ENCODE results near the gene DMBT1. TPM values are rescaled to one million over a fixed set of nuclear protein-coding genes. Genes with fewer than 3 reads are reported as not detected.

The DMBT1 gene
- total and polyA plus RNA-seq, 4 donors, result 0.03 TPM; not detected in 3

GRCh38 chr10:122558452-122558851 lies 2.1 kb upstream of the DMBT1 start:
- TF ChIP-seq JUND (IDR thresholded peaks at IDR 0.05), result no peak
- no peak for TF ChIP-seq GABPA (IDR thresholded peaks at IDR 0.05 in 1 of 2, conservative IDR thresholded peaks at IDR 0.05 in 1 of 2)
- TF ChIP-seq FOXA2 (IDR thresholded peaks at IDR 0.05), result no peak
- no peak for TF ChIP-seq FOXA1 (IDR thresholded peaks at IDR 0.05)
- TF ChIP-seq HNF4A (conservative IDR thresholded peaks at IDR 0.05), result no peak
- TF ChIP-seq RAD21 (IDR thresholded peaks at IDR 0.05), result no peak
- TF ChIP-seq, protein P1, sequence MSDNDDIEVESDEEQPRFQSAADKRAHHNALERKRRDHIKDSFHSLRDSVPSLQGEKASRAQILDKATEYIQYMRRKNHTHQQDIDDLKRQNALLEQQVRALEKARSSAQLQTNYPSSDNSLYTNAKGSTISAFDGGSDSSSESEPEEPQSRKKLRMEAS (IDR thresholded peaks at IDR 0.05), result no peak
- TF ChIP-seq TAF1 (conservative IDR thresholded peaks at IDR 0.05), result no peak
- TF ChIP-seq, protein P2, sequence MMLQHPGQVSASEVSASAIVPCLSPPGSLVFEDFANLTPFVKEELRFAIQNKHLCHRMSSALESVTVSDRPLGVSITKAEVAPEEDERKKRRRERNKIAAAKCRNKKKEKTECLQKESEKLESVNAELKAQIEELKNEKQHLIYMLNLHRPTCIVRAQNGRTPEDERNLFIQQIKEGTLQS (IDR thresholded peaks at IDR 0.05), result no peak
- no peak for TF ChIP-seq NR2F2 (IDR thresholded peaks at IDR 0.05)
- no peak for TF ChIP-seq YY1 (IDR thresholded peaks at IDR 0.05)
- H3K27me3 ChIP-seq (ENCODE audit: control insufficient read depth in 4 of 4, insufficient read depth in 4 of 4, low read length in 3 of 4), result peaks cover 0 to 3% (median 0%) of the 10 kb centered on the region in 4 donors
- H3K27ac ChIP-seq (ENCODE audit: low read depth in 1 of 2, low read length in 2 of 2), result no peak overlapping the region
- H3K4me3 ChIP-seq (ENCODE audit: low read depth in 1 of 3, low read length in 3 of 3), result no peak overlapping the region
- H3K4me1 ChIP-seq (ENCODE audit: control insufficient read depth in 4 of 4, insufficient read depth in 4 of 4, low read length in 3 of 4), result no peaks in the 10 kb centered on the region
- WGBS, result 82% methylated on average over 5 of the region's 5 CpGs
- H3K9me3 ChIP-seq (ENCODE audit: control insufficient read depth in 4 of 4, low read length in 3 of 4), result no peaks in the 10 kb centered on the region
- H3K36me3 ChIP-seq (ENCODE audit: control insufficient read depth in 4 of 4, insufficient read depth in 3 of 4, low read depth in 1 of 4, low read length in 3 of 4), result no peaks in the 10 kb centered on the region
- no peak overlapping the region for H3K9ac ChIP-seq (ENCODE audit: low read depth in 1 of 2, low read length in 2 of 2)
- no peak for DNase-seq (ENCODE audit: low spot score)

DNA sequence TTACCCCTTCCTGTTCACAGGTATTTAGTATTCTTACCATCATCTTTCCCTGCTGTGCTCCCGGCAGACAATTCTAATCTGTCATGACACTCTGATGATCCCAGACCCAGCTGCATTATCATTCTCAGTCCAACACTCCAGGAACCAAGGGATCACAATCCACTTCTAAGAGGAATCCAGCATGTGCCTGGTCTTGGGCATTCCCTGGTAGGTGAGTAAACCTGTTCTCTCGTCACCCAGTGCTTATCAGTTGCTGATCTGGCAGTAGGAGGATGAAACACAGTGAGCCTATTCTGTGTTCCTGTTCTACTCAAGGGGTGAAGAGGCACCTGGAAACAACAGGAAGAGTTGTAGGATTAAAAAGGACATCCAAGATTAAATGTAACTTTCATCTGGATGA lies 1.3 kb upstream of the DMBT1 start:
- Histone ChIP-seq H3K9ac (ENCODE audit: low read depth in 1 of 2, low read length in 2 of 2) (no peak overlapping the region), H3K27ac (ENCODE audit: low read depth in 1 of 2, low read length in 2 of 2) (no peak overlapping the region), H3K4me3 (ENCODE audit: low read depth in 1 of 3, low read length in 3 of 3) (no peak overlapping the region), H3K4me1 (ENCODE audit: control insufficient read depth in 4 of 4, insufficient read depth in 4 of 4, low read length in 3 of 4) (no peaks in the 10 kb centered on the region), H3K27me3 (ENCODE audit: control insufficient read depth in 4 of 4, insufficient read depth in 4 of 4, low read length in 3 of 4) (peaks cover 0 to 3% (median 1%) of the 10 kb centered on the region in 4 donors), H3K9me3 (ENCODE audit: control insufficient read depth in 4 of 4, low read length in 3 of 4) (no peaks in the 10 kb centered on the region), H3K36me3 (ENCODE audit: control insufficient read depth in 4 of 4, insufficient read depth in 3 of 4, low read depth in 1 of 4, low read length in 3 of 4) (no peaks in the 10 kb centered on the region)
- TF ChIP-seq JUND (IDR thresholded peaks at IDR 0.05), result no peak
- TF ChIP-seq, protein P3, sequence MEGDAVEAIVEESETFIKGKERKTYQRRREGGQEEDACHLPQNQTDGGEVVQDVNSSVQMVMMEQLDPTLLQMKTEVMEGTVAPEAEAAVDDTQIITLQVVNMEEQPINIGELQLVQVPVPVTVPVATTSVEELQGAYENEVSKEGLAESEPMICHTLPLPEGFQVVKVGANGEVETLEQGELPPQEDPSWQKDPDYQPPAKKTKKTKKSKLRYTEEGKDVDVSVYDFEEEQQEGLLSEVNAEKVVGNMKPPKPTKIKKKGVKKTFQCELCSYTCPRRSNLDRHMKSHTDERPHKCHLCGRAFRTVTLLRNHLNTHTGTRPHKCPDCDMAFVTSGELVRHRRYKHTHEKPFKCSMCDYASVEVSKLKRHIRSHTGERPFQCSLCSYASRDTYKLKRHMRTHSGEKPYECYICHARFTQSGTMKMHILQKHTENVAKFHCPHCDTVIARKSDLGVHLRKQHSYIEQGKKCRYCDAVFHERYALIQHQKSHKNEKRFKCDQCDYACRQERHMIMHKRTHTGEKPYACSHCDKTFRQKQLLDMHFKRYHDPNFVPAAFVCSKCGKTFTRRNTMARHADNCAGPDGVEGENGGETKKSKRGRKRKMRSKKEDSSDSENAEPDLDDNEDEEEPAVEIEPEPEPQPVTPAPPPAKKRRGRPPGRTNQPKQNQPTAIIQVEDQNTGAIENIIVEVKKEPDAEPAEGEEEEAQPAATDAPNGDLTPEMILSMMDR (IDR thresholded peaks at IDR 0.05; ENCODE audit: low read depth, low read length, missing input control), result no peak
- TF ChIP-seq FOXA2 (IDR thresholded peaks at IDR 0.05), result no peak
- no peak for TF ChIP-seq EGR1 (IDR thresholded peaks at IDR 0.05; ENCODE audit: low read depth in 2 of 2)
- TF ChIP-seq RXRA (IDR thresholded peaks at IDR 0.05), result no peak
- TF ChIP-seq HNF4G (IDR thresholded peaks at IDR 0.05), result no peak
- TF ChIP-seq, protein P4, sequence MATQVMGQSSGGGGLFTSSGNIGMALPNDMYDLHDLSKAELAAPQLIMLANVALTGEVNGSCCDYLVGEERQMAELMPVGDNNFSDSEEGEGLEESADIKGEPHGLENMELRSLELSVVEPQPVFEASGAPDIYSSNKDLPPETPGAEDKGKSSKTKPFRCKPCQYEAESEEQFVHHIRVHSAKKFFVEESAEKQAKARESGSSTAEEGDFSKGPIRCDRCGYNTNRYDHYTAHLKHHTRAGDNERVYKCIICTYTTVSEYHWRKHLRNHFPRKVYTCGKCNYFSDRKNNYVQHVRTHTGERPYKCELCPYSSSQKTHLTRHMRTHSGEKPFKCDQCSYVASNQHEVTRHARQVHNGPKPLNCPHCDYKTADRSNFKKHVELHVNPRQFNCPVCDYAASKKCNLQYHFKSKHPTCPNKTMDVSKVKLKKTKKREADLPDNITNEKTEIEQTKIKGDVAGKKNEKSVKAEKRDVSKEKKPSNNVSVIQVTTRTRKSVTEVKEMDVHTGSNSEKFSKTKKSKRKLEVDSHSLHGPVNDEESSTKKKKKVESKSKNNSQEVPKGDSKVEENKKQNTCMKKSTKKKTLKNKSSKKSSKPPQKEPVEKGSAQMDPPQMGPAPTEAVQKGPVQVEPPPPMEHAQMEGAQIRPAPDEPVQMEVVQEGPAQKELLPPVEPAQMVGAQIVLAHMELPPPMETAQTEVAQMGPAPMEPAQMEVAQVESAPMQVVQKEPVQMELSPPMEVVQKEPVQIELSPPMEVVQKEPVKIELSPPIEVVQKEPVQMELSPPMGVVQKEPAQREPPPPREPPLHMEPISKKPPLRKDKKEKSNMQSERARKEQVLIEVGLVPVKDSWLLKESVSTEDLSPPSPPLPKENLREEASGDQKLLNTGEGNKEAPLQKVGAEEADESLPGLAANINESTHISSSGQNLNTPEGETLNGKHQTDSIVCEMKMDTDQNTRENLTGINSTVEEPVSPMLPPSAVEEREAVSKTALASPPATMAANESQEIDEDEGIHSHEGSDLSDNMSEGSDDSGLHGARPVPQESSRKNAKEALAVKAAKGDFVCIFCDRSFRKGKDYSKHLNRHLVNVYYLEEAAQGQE (IDR thresholded peaks at IDR 0.05), result no peak
- no peak for TF ChIP-seq RAD21 (IDR thresholded peaks at IDR 0.05)
- no peak for TF ChIP-seq YY1 (IDR thresholded peaks at IDR 0.05)
- no peak for TF ChIP-seq NR2F2 (IDR thresholded peaks at IDR 0.05)
- TF ChIP-seq, protein P5, sequence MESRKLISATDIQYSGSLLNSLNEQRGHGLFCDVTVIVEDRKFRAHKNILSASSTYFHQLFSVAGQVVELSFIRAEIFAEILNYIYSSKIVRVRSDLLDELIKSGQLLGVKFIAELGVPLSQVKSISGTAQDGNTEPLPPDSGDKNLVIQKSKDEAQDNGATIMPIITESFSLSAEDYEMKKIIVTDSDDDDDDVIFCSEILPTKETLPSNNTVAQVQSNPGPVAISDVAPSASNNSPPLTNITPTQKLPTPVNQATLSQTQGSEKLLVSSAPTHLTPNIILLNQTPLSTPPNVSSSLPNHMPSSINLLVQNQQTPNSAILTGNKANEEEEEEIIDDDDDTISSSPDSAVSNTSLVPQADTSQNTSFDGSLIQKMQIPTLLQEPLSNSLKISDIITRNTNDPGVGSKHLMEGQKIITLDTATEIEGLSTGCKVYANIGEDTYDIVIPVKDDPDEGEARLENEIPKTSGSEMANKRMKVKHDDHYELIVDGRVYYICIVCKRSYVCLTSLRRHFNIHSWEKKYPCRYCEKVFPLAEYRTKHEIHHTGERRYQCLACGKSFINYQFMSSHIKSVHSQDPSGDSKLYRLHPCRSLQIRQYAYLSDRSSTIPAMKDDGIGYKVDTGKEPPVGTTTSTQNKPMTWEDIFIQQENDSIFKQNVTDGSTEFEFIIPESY (IDR thresholded peaks at IDR 0.05), result no peak
- TF ChIP-seq, protein P2 (IDR thresholded peaks at IDR 0.05), result no peak
- no peak for TF ChIP-seq GABPA (IDR thresholded peaks at IDR 0.05 in 1 of 2, conservative IDR thresholded peaks at IDR 0.05 in 1 of 2)
- no peak for TF ChIP-seq TAF1 (conservative IDR thresholded peaks at IDR 0.05)
- no peak for TF ChIP-seq SP1 (IDR thresholded peaks at IDR 0.05)
- DNase-seq (ENCODE audit: low spot score), result no peak
- WGBS, result 66% methylated on average over 2 of the region's 2 CpGs

Measured in liver (tissue), 9 donors.